CD4-positive, alpha-beta T cell (primary cell): ENCODE results near the gene CLSTN2. TPM values are rescaled to one million over a fixed set of nuclear protein-coding genes. Genes with fewer than 3 reads are reported as not detected.

Source experiments
- ATAC-seq: fragments of 200-7000 bp; cut with Tn5 transposase; one replicate; pipeline ENCODE4 v1.10.0; 2022; ENCODE audit warnings: mild to moderate bottlenecking; ENCODE audit not compliant: poor library complexity
- CTCF ChIA-PET: fragments of 350-600 bp; sonication (Branson Sonifier 250); formaldehyde crosslinking; loops from one replicate; lab custom pipeline; 2021; ENCODE audit warnings: antibody characterized with exemption, inconsistent platforms; lab: Charles Lee
- POLR2A ChIA-PET: fragments of 350-600 bp; sonication (Branson Sonifier 250); formaldehyde crosslinking; loops from one replicate; lab custom pipeline; 2021; ENCODE audit warnings: antibody characterized with exemption, inconsistent platforms; lab: Charles Lee
- DNase-seq, 14 experiments: peaks; one replicate each; pipeline ENCODE4 v3.0.0-alpha.2; 2013 to 2020; ENCODE audit warnings: mixed read lengths in 2 of 14
- H3K27ac ChIP-seq, 2 donors: one replicate each; pipeline versions ENCODE4 v1.5.1 to v1.7.0; 2013; ENCODE audit warnings: low read length in 2 of 2, low read depth in 1 of 2, mild to moderate bottlenecking in 1 of 2
- H3K27me3 ChIP-seq, 2 experiments: 1 replicate in 1 of 2; 2 replicates in 1 of 2; pipeline versions ENCODE4 v1.6.1 to v1.7.0; 2013; ENCODE audit warnings: low read length in 2 of 2, control low read depth in 1 of 2, mild to moderate bottlenecking in 1 of 2, moderate library complexity in 1 of 2; ENCODE audit not compliant: insufficient read depth in 2 of 2, control insufficient read depth in 1 of 2
- H3K36me3 ChIP-seq: one replicate; pipeline ENCODE4 v1.6.1; 2013; ENCODE audit warnings: low read length, control low read depth; ENCODE audit not compliant: insufficient read depth
- H3K4me1 ChIP-seq: one replicate; pipeline ENCODE4 v1.6.1; 2013; ENCODE audit warnings: low read length, control low read depth; ENCODE audit not compliant: insufficient read depth
- H3K4me3 ChIP-seq: one replicate; pipeline ENCODE4 v1.5.1; 2013; ENCODE audit warnings: mild to moderate bottlenecking, low read length, moderate library complexity
- H3K9me3 ChIP-seq, 2 experiments: 1 replicate in 1 of 2; 2 replicates in 1 of 2; pipeline versions ENCODE4 v1.6.1 to v1.7.0; 2013; ENCODE audit warnings: low read length in 2 of 2, mild to moderate bottlenecking in 2 of 2, control low read depth in 1 of 2, moderate library complexity in 1 of 2; ENCODE audit not compliant: control insufficient read depth in 1 of 2, insufficient read depth in 1 of 2
- H3K27ac Mint-ChIP-seq: one replicate; pipeline ENCODE4 v1.8.0; 2020; ENCODE audit warnings: mixed read lengths
- H3K27me3 Mint-ChIP-seq: one replicate; pipeline ENCODE4 v1.8.0; 2021; ENCODE audit warnings: mixed read lengths
- H3K36me3 Mint-ChIP-seq: one replicate; pipeline ENCODE4 v1.8.0; 2021; ENCODE audit warnings: low read depth, mixed read lengths
- H3K4me1 Mint-ChIP-seq: one replicate; pipeline ENCODE4 v1.8.0; 2021; ENCODE audit warnings: low read depth, mixed read lengths
- H3K4me3 Mint-ChIP-seq: one replicate; pipeline ENCODE4 v1.8.0; 2020; ENCODE audit warnings: mild to moderate bottlenecking, mixed read lengths
- H3K9me3 Mint-ChIP-seq: one replicate; pipeline ENCODE4 v1.8.0; 2020; ENCODE audit warnings: mixed read lengths
- intact Hi-C, 2 experiments: fragments of 100-400 bp; cut with DNase I in 1 of 2; cut with micrococcal nuclease in 1 of 2; formaldehyde crosslinking; loops; one replicate each; pipeline versions ENCODE4 v1.15.1 to v1.9.0; 2023 to 2025; cut with DNase I, micrococcal nuclease
- total RNA-seq, 174 experiments: library from RNA in 2 of 174; stranded (reverse) in 2 of 174; gene quantifications; one replicate each; pipeline ENCODE4 v1.2.3 and lab custom pipeline; 2021 to 2026
- TF ChIP-seq, protein P1 (sequence below): fragments of 200-600 bp; IDR thresholded peaks from one replicate; pipeline ENCODE4 v1.8.0; 2022; ENCODE audit warnings: antibody characterized with exemption, mild to moderate bottlenecking

CLSTN2 gene
- total RNA-seq, 2 experiments from 2014 or later = not detected

GRCh38 chr3:140145528-140145927, 210.5 kb downstream of the CLSTN2 start:
- Mint-ChIP-seq H3K9me3 (no peaks in the 10 kb centered on the region), H3K36me3 (no peaks in the 10 kb centered on the region), H3K27ac (no peak overlapping the region), H3K4me3 (no peak overlapping the region), H3K27me3 (no peaks in the 10 kb centered on the region), H3K4me1 (no peaks in the 10 kb centered on the region)
- TF ChIP-seq, protein P1, sequence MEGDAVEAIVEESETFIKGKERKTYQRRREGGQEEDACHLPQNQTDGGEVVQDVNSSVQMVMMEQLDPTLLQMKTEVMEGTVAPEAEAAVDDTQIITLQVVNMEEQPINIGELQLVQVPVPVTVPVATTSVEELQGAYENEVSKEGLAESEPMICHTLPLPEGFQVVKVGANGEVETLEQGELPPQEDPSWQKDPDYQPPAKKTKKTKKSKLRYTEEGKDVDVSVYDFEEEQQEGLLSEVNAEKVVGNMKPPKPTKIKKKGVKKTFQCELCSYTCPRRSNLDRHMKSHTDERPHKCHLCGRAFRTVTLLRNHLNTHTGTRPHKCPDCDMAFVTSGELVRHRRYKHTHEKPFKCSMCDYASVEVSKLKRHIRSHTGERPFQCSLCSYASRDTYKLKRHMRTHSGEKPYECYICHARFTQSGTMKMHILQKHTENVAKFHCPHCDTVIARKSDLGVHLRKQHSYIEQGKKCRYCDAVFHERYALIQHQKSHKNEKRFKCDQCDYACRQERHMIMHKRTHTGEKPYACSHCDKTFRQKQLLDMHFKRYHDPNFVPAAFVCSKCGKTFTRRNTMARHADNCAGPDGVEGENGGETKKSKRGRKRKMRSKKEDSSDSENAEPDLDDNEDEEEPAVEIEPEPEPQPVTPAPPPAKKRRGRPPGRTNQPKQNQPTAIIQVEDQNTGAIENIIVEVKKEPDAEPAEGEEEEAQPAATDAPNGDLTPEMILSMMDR = no peak
- Histone ChIP-seq H3K27me3 (no peaks in the 10 kb centered on the region), H3K9me3 (no peaks in the 10 kb centered on the region), H3K4me1 (no peaks in the 10 kb centered on the region), H3K36me3 (no peaks in the 10 kb centered on the region), H3K27ac (no peak overlapping the region), H3K4me3 (no peak overlapping the region)
- CTCF ChIA-PET = no interaction called here
- intact Hi-C loops = no loop called here
- no peak for DNase-seq
- POLR2A ChIA-PET = no interaction called here
- no peak for ATAC-seq

DNA sequence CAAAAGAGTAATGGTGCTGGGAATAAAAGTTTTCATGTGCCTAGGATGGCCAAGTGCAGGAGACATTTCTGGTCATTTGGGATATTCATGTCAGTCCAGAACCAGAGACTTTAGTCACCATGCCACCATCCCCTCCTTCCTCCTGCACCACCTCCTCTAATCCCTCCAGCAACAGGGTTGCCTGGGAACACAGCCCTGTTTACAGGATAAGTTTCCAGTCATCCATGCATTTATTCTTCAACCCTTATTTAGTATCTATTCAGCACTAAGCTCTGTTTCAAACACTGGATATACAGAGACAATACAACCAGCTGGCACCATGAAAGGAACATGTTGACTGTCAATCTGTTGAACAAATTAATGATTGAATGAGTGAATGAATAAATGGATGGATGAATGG, 211.7 kb downstream of the CLSTN2 start:
- Histone ChIP-seq H3K9me3 (no peaks in the 10 kb centered on the region), H3K27ac (no peak overlapping the region), H3K4me3 (no peak overlapping the region), H3K4me1 (no peaks in the 10 kb centered on the region), H3K27me3 (no peaks in the 10 kb centered on the region), H3K36me3 (no peaks in the 10 kb centered on the region)
- H3K4me1 Mint-ChIP-seq = no peaks in the 10 kb centered on the region
- ChIA-PET CTCF (no interaction called here), POLR2A (no interaction called here)
- no peak overlapping the region for H3K27ac Mint-ChIP-seq
- DNase-seq (no peak), ATAC-seq (no peak)
- H3K36me3 Mint-ChIP-seq = no peaks in the 10 kb centered on the region
- no peaks in the 10 kb centered on the region for H3K27me3 Mint-ChIP-seq
- H3K9me3 Mint-ChIP-seq = no peaks in the 10 kb centered on the region
- intact Hi-C loops = no loop called here
- H3K4me3 Mint-ChIP-seq = no peak overlapping the region
- TF ChIP-seq, protein P1 = no peak

DNA sequence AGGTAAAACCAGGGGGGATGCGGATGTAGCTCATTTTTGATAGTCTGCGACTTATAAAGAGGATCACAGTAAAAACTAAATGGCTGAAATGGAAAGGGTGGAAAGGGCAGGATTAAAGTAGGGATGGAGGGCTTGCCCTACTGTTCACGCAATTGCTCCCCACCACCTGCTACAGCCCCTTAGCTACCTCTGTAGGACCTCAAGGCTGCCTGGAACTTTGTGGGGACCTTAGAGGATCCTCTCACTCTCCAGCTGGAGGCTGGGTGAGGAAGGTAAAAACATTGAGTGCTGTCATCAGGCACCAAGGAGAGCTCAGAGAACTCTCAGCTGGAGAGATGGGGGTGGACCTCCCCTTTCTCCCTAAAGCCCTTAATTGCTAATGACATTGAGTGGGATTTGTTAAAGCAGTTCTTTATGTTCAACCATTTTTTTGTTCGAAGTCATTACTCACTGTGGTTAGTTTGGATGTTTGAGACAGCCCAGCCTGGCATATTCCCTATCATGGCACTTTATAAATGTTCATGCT, 213.0 kb downstream of the CLSTN2 start:
- Mint-ChIP-seq H3K9me3 (no peaks in the 10 kb centered on the region), H3K4me3 (no peak overlapping the region), H3K4me1 (no peaks in the 10 kb centered on the region), H3K27ac (no peak overlapping the region), H3K27me3 (no peaks in the 10 kb centered on the region), H3K36me3 (no peaks in the 10 kb centered on the region)
- intact Hi-C loops = no loop called here
- Histone ChIP-seq H3K27ac (no peak overlapping the region), H3K36me3 (no peaks in the 10 kb centered on the region), H3K4me1 (no peaks in the 10 kb centered on the region), H3K4me3 (no peak overlapping the region), H3K9me3 (no peaks in the 10 kb centered on the region), H3K27me3 (no peaks in the 10 kb centered on the region)
- no peak for DNase-seq
- POLR2A ChIA-PET = no interaction called here
- no peak for ATAC-seq
- CTCF ChIA-PET = no interaction called here
- TF ChIP-seq, protein P1 = no peak
